Activated CD4-positive, alpha-beta T cell treated with anti-CD3 and anti-CD28 coated beads, Interleukin-2, amount 10 ng/mL, durations not matched to agents 7 days and 5 days (primary cell): Measurements from ENCODE around the gene ACAD10. TPM values are rescaled to one million over a fixed set of nuclear protein-coding genes. Genes with fewer than 3 reads are reported as not detected.
"Not testable (repeated sequence)": the region's sequence is repeated elsewhere in the genome, so short reads cannot be mapped to it uniquely, and the experiment has no call there.

Experiments
- CTCF ChIA-PET: fragments of 350-600 bp; sonication (Branson Sonifier 250); formaldehyde crosslinking; loops from one replicate; lab custom pipeline; 2021; ENCODE audit warnings: antibody characterized with exemption; lab: Charles Lee
- POLR2A ChIA-PET: fragments of 350-600 bp; sonication (Branson Sonifier 250); formaldehyde crosslinking; loops from one replicate; lab custom pipeline; 2021; ENCODE audit warnings: antibody characterized with exemption; lab: Charles Lee
- DNase-seq: peaks from one replicate; pipeline ENCODE4 v3.0.0-alpha.2; 2020
- H3K27ac Mint-ChIP-seq: one replicate; pipeline ENCODE4 v1.8.0; 2021; ENCODE audit warnings: mild to moderate bottlenecking, moderate library complexity, mixed read lengths
- H3K27me3 Mint-ChIP-seq: one replicate; pipeline ENCODE4 v1.8.0; 2021; ENCODE audit warnings: mixed read lengths
- H3K36me3 Mint-ChIP-seq: one replicate; pipeline ENCODE4 v1.8.0; 2021; ENCODE audit warnings: low read depth, mixed read lengths
- H3K4me1 Mint-ChIP-seq: one replicate; pipeline ENCODE4 v1.8.0; 2021; ENCODE audit warnings: mixed read lengths
- H3K4me3 Mint-ChIP-seq: one replicate; pipeline ENCODE4 v1.8.0; 2021; ENCODE audit warnings: mild to moderate bottlenecking, moderate library complexity, mixed read lengths
- H3K9me3 Mint-ChIP-seq: one replicate; pipeline ENCODE4 v1.8.0; 2021; ENCODE audit warnings: mixed read lengths
- total RNA-seq, 2 experiments: library from RNA; stranded (reverse); gene quantifications; one replicate each; pipeline ENCODE4 v1.2.3, GENCODE V29; 2021

ACAD10 gene
- total RNA-seq, 2 experiments from 2014 or later = 29.7 to 30.8 TPM

- H3K9me3 Mint-ChIP-seq, DNase-seq, POLR2A ChIA-PET, H3K27me3 Mint-ChIP-seq, CTCF ChIA-PET, H3K4me1 Mint-ChIP-seq, H3K27ac Mint-ChIP-seq, H3K4me3 Mint-ChIP-seq, H3K36me3 Mint-ChIP-seq: not testable (repeated sequence)
These were observed 53.7 kb downstream of the ACAD10 start for GRCh38 chr12:111739524-111739923.

GRCh38 chr12:111741235-111741812 lies 55.5 kb downstream of the ACAD10 start:
- ChIA-PET POLR2A (no interaction called here), CTCF (interaction anchor here (0.6 kb wide), 1 partner anchor 572 kb away, joined by 3 read pairs; no protein-coding TSS in a partner anchor)
- peaks cover 11% of the 10 kb centered on the region for H3K36me3 Mint-ChIP-seq
- no peaks in the 10 kb centered on the region for H3K27me3 Mint-ChIP-seq
- no peaks in the 10 kb centered on the region for H3K4me1 Mint-ChIP-seq
- DNase-seq = no peak
- no peaks in the 10 kb centered on the region for H3K9me3 Mint-ChIP-seq
- no peak overlapping the region for H3K4me3 Mint-ChIP-seq
- H3K27ac Mint-ChIP-seq = no peak overlapping the region

- H3K36me3 Mint-ChIP-seq = peaks cover 7% of the 10 kb centered on the region
- ChIA-PET CTCF (interaction anchor here (0.6 to 1.5 kb wide), 5 partner anchors 9 to 348 kb away, joined by 3 to 4 read pairs (median 3); no protein-coding TSS in a partner anchor), POLR2A (no interaction called here)
- no peaks in the 10 kb centered on the region for H3K9me3 Mint-ChIP-seq
- H3K4me1 Mint-ChIP-seq = no peaks in the 10 kb centered on the region
- H3K4me3 Mint-ChIP-seq = no peak overlapping the region
- no peak overlapping the region for H3K27ac Mint-ChIP-seq
- DNase-seq = no peak
- H3K27me3 Mint-ChIP-seq = no peaks in the 10 kb centered on the region
These were observed 59.4 kb downstream of the ACAD10 start for GRCh38 chr12:111745211-111745610.

- no peaks in the 10 kb centered on the region for H3K4me1 Mint-ChIP-seq
- ChIA-PET CTCF (interaction anchor here (1.2 kb wide), 1 partner anchor 15 kb away, joined by 4 read pairs; no protein-coding TSS in a partner anchor), POLR2A (no interaction called here)
- no peaks in the 10 kb centered on the region for H3K27me3 Mint-ChIP-seq
- no peak overlapping the region for H3K4me3 Mint-ChIP-seq
- peaks cover 7% of the 10 kb centered on the region for H3K36me3 Mint-ChIP-seq
- DNase-seq = no peak
- no peak overlapping the region for H3K27ac Mint-ChIP-seq
- H3K9me3 Mint-ChIP-seq = no peaks in the 10 kb centered on the region
These were observed 61.5 kb downstream of the ACAD10 start for GRCh38 chr12:111747333-111747732.

GRCh38 chr12:111748151-111748672 lies 62.4 kb downstream of the ACAD10 start:
- no peaks in the 10 kb centered on the region for H3K4me1 Mint-ChIP-seq
- no peak overlapping the region for H3K4me3 Mint-ChIP-seq
- DNase-seq = no peak
- no peaks in the 10 kb centered on the region for H3K9me3 Mint-ChIP-seq
- POLR2A ChIA-PET = no interaction called here
- H3K27me3 Mint-ChIP-seq = no peaks in the 10 kb centered on the region
- H3K27ac Mint-ChIP-seq = no peak overlapping the region
- CTCF ChIA-PET = no interaction called here
- H3K36me3 Mint-ChIP-seq = peaks cover 7% of the 10 kb centered on the region

GRCh38 chr12:111748867-111749266 lies 63.0 kb downstream of the ACAD10 start:
- no peaks in the 10 kb centered on the region for H3K4me1 Mint-ChIP-seq
- DNase-seq = no peak
- H3K9me3 Mint-ChIP-seq = no peaks in the 10 kb centered on the region
- no peak overlapping the region for H3K4me3 Mint-ChIP-seq
- peaks cover 7% of the 10 kb centered on the region for H3K36me3 Mint-ChIP-seq
- H3K27ac Mint-ChIP-seq = no peak overlapping the region
- ChIA-PET POLR2A (no interaction called here), CTCF (no interaction called here)
- no peaks in the 10 kb centered on the region for H3K27me3 Mint-ChIP-seq

GRCh38 chr12:111749391-111749790 lies 63.5 kb downstream of the ACAD10 start:
- POLR2A ChIA-PET = no interaction called here
- Mint-ChIP-seq H3K27me3 (no peaks in the 10 kb centered on the region), H3K4me1 (no peaks in the 10 kb centered on the region), H3K9me3 (no peaks in the 10 kb centered on the region), H3K36me3 (peaks cover 7% of the 10 kb centered on the region), H3K27ac (no peak overlapping the region), H3K4me3 (no peak overlapping the region)
- DNase-seq = no peak
- CTCF ChIA-PET = no interaction called here

GRCh38 chr12:111753144-111753881 lies 67.5 kb downstream of the ACAD10 start:
- no peak for DNase-seq
- Mint-ChIP-seq H3K27ac (no peak overlapping the region), H3K36me3 (peaks cover 6% of the 10 kb centered on the region), H3K27me3 (no peaks in the 10 kb centered on the region), H3K4me1 (peaks cover 16% of the 10 kb centered on the region), H3K4me3 (no peak overlapping the region), H3K9me3 (no peaks in the 10 kb centered on the region)
- POLR2A ChIA-PET = no interaction called here
- CTCF ChIA-PET = interaction anchor here (0.6 to 1.4 kb wide), 2 partner anchors 8 to 569 kb away, joined by 3 to 4 read pairs; no protein-coding TSS in a partner anchor

- H3K27me3 Mint-ChIP-seq = no peaks in the 10 kb centered on the region
- no peaks in the 10 kb centered on the region for H3K9me3 Mint-ChIP-seq
- POLR2A ChIA-PET = no interaction called here
- CTCF ChIA-PET = interaction anchor here (1.4 kb wide), 1 partner anchor 9 kb away, joined by 4 read pairs; no protein-coding TSS in a partner anchor
- no peak for DNase-seq
- peaks cover 27% of the 10 kb centered on the region for H3K4me1 Mint-ChIP-seq
- peak overlapping the region; percentile 60 for H3K27ac Mint-ChIP-seq
- no peak overlapping the region for H3K4me3 Mint-ChIP-seq
- H3K36me3 Mint-ChIP-seq = peaks cover 6% of the 10 kb centered on the region
These were observed 68.8 kb downstream of the ACAD10 start for GRCh38 chr12:111754671-111755070.

GRCh38 chr12:111756196-111756595 lies 70.3 kb downstream of the ACAD10 start:
- POLR2A ChIA-PET = no interaction called here
- no peak for DNase-seq
- Mint-ChIP-seq H3K4me1 (peaks cover 27% of the 10 kb centered on the region), H3K27ac (no peak overlapping the region), H3K4me3 (no peak overlapping the region), H3K36me3 (peaks cover 6% of the 10 kb centered on the region), H3K27me3 (no peaks in the 10 kb centered on the region), H3K9me3 (no peaks in the 10 kb centered on the region)
- CTCF ChIA-PET = interaction anchor here (0.6 to 1.7 kb wide), 3 partner anchors 10 to 170 kb away, joined by 3 to 6 read pairs (median 3); no protein-coding TSS in a partner anchor

GRCh38 chr12:111756681-111757080 lies 70.8 kb downstream of the ACAD10 start:
- Mint-ChIP-seq H3K36me3 (peaks cover 6% of the 10 kb centered on the region), H3K9me3 (no peaks in the 10 kb centered on the region), H3K27ac (no peak overlapping the region), H3K4me3 (no peak overlapping the region), H3K27me3 (no peaks in the 10 kb centered on the region), H3K4me1 (peaks cover 27% of the 10 kb centered on the region)
- DNase-seq = no peak
- ChIA-PET POLR2A (no interaction called here), CTCF (interaction anchor here (0.6 to 1.7 kb wide), 4 partner anchors 11 to 171 kb away, joined by 3 to 6 read pairs (median 3); no protein-coding TSS in a partner anchor)

- Mint-ChIP-seq H3K4me1 (peaks cover 27% of the 10 kb centered on the region), H3K27me3 (peaks cover 2% of the 10 kb centered on the region), H3K36me3 (peaks cover 6% of the 10 kb centered on the region), H3K4me3 (no peak overlapping the region), H3K27ac (peak overlapping the region; percentile 64), H3K9me3 (no peaks in the 10 kb centered on the region)
- ChIA-PET CTCF (interaction anchor here (1.2 to 1.7 kb wide), 3 partner anchors 11 to 123 kb away, joined by 3 to 6 read pairs (median 4); no protein-coding TSS in a partner anchor), POLR2A (no interaction called here)
- peak; percentile 40 for DNase-seq
These were observed 71.7 kb downstream of the ACAD10 start for GRCh38 chr12:111757361-111758119.
